GM12873 (cell line): ENCODE measurements around the gene EHMT1.

Experiments
- TF ChIP-seq, protein P1 (sequence below): IDR thresholded peaks from 2 replicates; pipeline ENCODE4 v1.5.1; 2012; ENCODE audit warnings: low read depth, mild to moderate bottlenecking, moderate library complexity, low read length, control low read depth; ENCODE audit not compliant: insufficient read depth; ENCODE audit errors: missing control alignments

The EHMT1 gene

GRCh38 chr9:137813167-137813566 is 194.4 kb downstream of the EHMT1 start:
- TF ChIP-seq, protein P1, sequence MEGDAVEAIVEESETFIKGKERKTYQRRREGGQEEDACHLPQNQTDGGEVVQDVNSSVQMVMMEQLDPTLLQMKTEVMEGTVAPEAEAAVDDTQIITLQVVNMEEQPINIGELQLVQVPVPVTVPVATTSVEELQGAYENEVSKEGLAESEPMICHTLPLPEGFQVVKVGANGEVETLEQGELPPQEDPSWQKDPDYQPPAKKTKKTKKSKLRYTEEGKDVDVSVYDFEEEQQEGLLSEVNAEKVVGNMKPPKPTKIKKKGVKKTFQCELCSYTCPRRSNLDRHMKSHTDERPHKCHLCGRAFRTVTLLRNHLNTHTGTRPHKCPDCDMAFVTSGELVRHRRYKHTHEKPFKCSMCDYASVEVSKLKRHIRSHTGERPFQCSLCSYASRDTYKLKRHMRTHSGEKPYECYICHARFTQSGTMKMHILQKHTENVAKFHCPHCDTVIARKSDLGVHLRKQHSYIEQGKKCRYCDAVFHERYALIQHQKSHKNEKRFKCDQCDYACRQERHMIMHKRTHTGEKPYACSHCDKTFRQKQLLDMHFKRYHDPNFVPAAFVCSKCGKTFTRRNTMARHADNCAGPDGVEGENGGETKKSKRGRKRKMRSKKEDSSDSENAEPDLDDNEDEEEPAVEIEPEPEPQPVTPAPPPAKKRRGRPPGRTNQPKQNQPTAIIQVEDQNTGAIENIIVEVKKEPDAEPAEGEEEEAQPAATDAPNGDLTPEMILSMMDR = no peak

DNA sequence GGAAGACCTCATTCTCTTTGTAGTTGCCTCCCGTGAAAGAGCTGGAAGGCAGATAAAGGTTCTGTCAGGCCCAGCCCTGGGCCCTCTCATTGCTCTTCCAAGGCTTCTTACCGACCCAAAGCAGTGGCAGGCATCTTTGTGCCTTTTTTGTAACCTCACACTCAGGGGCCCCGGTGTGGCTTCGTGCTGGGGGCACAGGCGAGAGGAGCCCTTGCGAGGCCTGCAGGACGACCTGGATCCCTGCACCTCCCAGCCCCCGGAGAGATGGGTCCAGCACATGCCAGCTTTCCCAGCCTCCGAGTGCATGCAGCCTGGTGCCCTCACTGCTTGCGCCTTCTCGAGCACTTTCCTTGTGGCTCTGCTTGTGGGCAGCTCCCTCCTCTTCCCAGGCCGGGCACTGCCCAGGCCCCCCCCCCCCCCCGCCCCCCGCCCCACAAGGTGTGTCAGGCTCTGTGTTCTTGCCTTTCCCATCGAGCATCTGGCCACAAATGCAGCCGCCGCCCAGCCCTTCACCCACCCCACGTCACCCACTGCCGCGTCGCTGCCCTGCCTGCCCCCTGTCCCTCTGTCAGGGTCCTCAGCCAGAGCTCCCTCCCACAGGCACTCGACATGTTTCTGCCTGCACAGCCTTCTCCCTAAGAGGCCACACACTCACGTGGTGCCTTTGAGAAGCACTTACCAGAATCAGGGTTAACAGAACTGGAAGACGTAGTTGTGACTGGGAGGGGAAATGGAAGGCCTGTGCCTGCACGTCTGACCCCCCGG is 195.0 kb downstream of the EHMT1 start:
- TF ChIP-seq, protein P1 = no peak

DNA sequence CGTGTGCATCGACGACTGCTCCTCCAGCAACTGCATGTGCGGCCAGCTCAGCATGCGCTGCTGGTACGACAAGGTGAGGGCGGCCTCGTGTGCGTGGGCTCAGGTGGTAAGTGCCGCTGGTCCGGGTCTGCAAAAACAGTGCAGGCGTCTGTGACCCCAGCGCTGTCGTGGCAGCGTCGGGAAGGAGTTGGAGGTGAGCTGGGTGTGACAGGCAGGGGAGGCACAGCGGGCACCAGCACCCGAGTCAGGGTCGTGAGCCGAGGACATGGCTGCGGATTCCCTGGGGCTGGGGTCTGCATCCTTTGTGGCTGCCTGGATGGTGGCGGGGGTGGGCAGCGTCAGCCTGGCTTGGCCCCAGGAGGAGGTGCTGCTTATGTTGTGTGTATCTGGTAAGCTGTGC is 195.6 kb downstream of the EHMT1 start:
- TF ChIP-seq, protein P1 = no peak

DNA sequence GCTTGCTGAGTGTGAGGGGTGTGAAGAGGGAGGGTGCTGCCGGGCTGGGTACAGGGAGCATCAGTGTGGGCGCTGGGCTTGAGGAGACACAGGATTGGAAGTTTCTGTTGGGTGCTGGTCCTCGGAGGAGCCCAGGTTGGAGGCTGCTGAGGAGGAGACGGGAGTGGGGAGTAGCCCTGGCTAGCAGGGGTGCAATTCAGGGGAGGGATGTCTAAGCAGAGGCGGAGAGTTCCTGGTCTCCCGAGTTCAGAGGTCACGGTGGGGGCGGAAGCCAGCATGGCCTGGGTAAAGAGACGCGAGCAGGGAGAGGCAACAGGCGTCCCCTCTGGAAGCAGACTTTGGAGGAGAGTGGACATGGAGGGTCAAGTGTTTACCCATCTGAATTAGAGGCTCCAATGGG is 196.0 kb downstream of the EHMT1 start:
- TF ChIP-seq, protein P1 = no peak

DNA sequence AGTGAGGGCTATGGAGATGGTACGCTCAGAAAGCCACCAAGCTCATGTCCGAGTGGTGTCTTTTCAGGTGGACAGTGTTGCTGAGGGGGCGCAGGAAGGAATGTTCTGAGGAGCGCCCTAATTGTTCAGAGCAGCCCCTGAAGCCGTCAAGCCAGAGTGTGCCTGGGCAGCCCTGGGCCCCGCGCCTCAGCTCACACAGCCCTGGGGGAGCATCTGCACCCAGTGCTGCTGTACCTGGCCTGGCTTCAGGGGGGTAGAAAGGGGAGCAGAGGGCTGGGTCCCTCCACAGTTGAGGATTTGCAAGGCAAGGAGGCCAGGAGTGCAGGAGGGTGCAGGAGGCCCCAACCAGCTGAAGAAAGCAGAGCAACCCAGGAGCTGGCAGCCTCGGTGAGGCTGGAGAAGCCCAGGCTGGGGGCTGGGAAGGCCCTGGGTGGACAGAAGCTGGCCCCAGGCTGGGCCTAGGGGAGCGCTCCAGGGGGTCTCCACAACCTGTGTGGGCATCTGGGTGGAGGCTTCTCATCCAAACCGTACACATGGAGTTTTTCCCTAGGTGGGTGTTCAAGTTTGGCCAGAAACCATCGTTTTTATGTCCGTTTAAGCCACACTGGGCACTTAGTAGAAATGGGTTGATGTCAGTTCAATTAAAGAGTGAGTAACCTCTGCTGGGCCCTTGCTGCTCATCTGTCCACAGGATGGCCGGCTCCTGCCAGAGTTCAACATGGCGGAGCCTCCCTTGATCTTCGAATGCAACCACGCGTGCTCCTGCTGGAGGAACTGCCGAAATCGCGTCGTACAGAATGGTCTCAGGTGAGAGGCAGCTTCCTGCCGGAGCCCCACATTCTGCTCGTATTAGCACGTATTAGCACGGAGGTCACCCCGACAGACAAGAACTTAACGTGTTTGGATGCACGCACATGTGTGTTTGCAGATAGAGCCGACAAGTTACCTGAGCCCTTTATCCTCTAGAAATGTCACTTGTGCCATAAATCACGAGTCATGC is 196.8 kb downstream of the EHMT1 start:
- TF ChIP-seq, protein P1 = no peak

DNA sequence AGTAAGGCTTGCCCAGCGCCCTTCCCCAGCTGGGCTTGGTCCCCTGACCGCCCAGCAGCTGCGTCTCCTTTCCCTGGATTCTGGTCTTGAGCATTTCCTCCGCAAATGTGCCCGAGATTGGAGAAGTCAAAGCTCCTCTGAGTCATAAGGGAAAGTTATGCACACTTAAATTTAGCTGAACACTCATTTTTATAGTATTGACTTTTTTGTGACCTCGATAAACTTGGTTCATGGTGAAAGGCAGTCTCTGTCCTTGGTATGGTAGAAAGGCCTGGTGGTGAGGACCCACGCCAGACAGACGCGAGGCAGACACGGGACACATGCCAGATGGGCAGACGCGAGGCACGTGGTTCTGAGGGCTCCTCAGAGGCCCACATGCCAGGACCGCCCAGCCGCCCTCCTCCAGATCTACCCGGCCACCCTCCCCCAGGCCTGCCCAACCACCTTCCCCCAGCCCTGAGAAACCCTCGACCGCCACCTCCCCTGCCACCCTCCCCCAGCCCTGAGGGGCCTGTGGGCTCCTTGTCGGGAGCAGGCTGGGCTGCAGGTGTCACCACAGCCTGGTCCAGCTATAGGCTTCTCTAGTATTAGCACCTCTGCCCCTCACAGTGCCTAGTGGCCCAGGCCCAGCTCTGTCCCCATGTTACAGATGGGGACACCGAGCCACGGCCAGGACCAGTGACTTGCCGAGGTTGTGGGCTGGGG is 197.9 kb downstream of the EHMT1 start:
- TF ChIP-seq, protein P1 = no peak
